Measurements from ENCODE around the gene ITGA7. TPM values are rescaled to one million over a fixed set of nuclear protein-coding genes. Genes with fewer than 3 reads are reported as not detected.

ITGA7 gene
- total RNA-seq, 1 donor from 2014 or later: 2.0 TPM

DNA sequence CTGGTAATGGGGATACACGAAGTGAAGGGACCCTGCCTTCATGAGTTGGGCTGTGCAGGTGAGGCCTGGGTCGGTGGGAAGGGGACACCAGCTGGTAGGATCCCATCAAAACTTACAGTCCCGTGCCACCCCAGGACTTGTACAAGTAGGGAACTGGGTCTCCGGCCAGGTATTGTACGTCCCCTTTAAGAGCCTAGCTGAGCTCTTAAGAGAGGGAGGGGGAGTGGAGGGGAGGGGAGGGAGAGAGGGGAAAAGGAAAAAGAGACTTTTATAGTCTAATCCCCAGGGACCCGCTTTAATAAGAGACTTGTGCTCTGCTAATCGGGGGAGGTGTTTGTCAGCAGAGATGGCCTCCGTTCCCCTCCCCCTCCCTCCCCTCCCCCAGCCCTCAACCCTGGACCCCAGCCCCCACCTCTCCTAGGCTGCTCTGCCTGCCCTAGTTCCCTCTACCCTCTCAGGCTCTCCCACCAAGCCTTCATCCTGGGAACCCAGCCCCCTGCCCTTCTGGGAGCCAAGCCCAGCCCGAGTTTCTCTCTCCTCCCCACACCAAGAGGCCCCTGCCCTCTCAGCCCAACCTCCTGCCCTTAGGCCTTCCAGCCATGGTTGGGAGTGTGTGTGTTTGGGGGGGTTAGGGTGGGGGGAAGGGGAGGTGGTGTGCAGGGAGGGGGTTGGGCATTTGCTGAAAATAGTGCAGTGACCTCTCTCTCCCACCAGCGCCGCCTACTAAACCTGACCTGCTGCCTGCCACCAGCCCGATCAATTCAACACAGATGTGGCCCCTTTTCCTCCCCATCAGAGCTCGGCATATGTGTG, 37.9 kb upstream of the ITGA7 start:
- H3K36me3 ChIP-seq (ENCODE audit: control insufficient read depth, insufficient read depth, low read length): no peaks in the 10 kb centered on the region
- no peak for TF ChIP-seq CTCF (IDR thresholded peaks at IDR 0.05; ENCODE audit: insufficient read depth, low read length, poor library complexity, severe bottlenecking)
- no peaks in the 10 kb centered on the region for H3K27me3 ChIP-seq (ENCODE audit: control insufficient read depth, insufficient read depth, low read length)
- no peak for DNase-seq (ENCODE audit: low read depth)
- H3K4me3 ChIP-seq (ENCODE audit: low read depth, low read length): peak overlapping the region; percentile 26

- H3K27me3 ChIP-seq (ENCODE audit: control insufficient read depth, insufficient read depth, low read length): no peaks in the 10 kb centered on the region
- peak overlapping the region; percentile 84 for H3K4me3 ChIP-seq (ENCODE audit: low read depth, low read length)
- TF ChIP-seq CTCF (IDR thresholded peaks at IDR 0.05; ENCODE audit: insufficient read depth, low read length, poor library complexity, severe bottlenecking): no peak
- H3K36me3 ChIP-seq (ENCODE audit: control insufficient read depth, insufficient read depth, low read length): no peaks in the 10 kb centered on the region
- no peak for DNase-seq (ENCODE audit: low read depth)
Measured at GRCh38 chr12:55744340-55745030, 36.8 kb upstream of the ITGA7 start.

DNA sequence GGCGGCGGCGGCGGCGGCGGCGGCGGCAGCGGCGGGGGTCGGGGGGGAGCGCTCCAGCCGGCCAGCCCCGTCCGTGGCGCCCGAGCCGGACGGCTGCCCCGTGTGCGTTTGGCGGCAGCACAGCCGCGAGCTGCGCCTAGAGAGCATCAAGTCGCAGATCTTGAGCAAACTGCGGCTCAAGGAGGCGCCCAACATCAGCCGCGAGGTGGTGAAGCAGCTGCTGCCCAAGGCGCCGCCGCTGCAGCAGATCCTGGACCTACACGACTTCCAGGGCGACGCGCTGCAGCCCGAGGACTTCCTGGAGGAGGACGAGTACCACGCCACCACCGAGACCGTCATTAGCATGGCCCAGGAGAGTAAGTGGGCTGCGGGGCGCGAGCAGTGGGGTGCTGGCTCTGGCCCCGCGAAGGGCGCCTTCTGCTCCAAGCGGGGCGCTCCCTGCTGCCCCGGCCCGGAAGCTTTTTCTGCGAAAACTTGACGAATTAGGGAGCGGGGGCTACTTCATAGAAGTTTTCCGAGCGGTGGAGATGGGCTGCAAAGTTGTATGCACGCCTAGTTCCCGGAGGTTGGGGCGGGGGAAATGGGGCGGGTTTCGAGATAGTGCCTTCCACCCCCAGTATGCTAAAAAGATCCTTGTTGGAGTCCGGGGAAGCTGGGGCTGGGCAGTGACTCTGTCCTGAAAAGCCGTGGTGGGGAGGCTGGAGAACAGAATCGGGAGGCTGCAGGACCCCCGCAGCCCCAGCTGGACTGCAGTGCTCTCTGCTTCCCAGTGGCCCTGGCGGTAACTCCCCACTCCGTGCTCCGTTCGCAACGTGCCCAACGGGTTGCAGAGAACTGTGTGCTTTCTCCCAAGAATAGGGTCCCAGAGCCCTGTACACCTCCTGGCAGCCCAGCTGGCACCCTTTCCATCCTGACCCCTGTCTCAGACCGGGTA, 36.0 kb upstream of the ITGA7 start:
- no peak for TF ChIP-seq CTCF (IDR thresholded peaks at IDR 0.05; ENCODE audit: insufficient read depth, low read length, poor library complexity, severe bottlenecking)
- Histone ChIP-seq H3K36me3 (ENCODE audit: control insufficient read depth, insufficient read depth, low read length) (no peaks in the 10 kb centered on the region), H3K27me3 (ENCODE audit: control insufficient read depth, insufficient read depth, low read length) (no peaks in the 10 kb centered on the region), H3K4me3 (ENCODE audit: low read depth, low read length) (peak overlapping the region; percentile 84)
- no peak for DNase-seq (ENCODE audit: low read depth)

- Histone ChIP-seq H3K27me3 (ENCODE audit: control insufficient read depth, insufficient read depth, low read length) (no peaks in the 10 kb centered on the region), H3K36me3 (ENCODE audit: control insufficient read depth, insufficient read depth, low read length) (no peaks in the 10 kb centered on the region), H3K4me3 (ENCODE audit: low read depth, low read length) (peak within 1 kb of the TSS; percentile 84)
- no peak for TF ChIP-seq CTCF (IDR thresholded peaks at IDR 0.05; ENCODE audit: insufficient read depth, low read length, poor library complexity, severe bottlenecking)
- no peak for DNase-seq (ENCODE audit: low read depth)
Measured at GRCh38 chr12:55742719-55743405, 35.2 kb upstream of the ITGA7 start, which contains the start of gene GDF11. GDF11 (plus strand) TSS chr12:55743122; CDS start chr12:55743317, 195 bp downstream.

DNA sequence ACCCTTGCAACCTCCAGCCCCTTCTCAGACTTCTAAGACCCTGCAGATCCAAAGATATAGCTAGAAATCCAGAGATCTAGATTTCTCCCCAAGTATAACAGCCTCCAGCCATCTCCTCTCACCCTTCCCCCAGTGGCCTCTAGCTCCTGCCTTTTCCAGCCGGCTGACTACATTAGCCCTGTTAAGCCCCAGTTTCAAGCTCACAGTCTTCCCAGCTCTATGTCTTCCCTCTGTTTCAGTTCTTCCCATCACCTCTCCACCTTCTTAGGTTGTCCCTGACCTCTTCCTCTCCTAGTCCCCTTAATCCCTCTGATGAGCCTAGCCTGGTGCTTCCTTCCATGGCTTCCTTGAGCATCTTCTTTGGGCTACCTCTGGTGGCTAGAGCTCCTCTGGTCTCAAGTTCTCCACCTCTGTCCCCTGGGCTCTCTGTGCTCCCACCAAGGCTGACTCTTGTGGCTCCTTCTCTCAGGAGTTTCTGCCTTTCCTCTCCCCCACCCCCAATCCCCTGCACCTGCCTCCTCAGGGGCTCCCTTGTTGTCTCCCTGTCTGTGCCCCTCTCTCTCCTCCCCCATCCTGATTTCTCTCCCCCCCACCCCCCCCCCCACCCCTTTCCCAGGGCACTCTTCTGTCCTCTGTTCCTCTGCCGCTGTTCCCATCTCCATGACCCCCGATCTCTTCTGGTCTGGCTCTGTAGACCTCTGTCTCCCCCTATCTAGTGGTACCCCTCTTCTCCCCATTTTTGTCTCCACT, 34.4 kb upstream of the ITGA7 start:
- Histone ChIP-seq H3K4me3 (ENCODE audit: low read depth, low read length) (no peak overlapping the region), H3K36me3 (ENCODE audit: control insufficient read depth, insufficient read depth, low read length) (no peaks in the 10 kb centered on the region), H3K27me3 (ENCODE audit: control insufficient read depth, insufficient read depth, low read length) (no peaks in the 10 kb centered on the region)
- TF ChIP-seq CTCF (IDR thresholded peaks at IDR 0.05; ENCODE audit: insufficient read depth, low read length, poor library complexity, severe bottlenecking): no peak
- no peak for DNase-seq (ENCODE audit: low read depth)
